CD4-positive, alpha-beta T cell treated with Interferon gamma for 1 hour (primary cell): ENCODE data around the gene COX6A2.

Experiments used
- DNase-seq: peaks from one replicate; pipeline ENCODE4 v3.0.0-alpha.2; 2020

Gene COX6A2

GRCh38 chr16:31428279-31428597 lies at the start of gene COX6A2:
Gene COX6A2, minus strand, starts transcription at chr16:31428360. Its CDS starts 35 bp downstream, at chr16:31428325.
- DNase-seq: no peak

DNA sequence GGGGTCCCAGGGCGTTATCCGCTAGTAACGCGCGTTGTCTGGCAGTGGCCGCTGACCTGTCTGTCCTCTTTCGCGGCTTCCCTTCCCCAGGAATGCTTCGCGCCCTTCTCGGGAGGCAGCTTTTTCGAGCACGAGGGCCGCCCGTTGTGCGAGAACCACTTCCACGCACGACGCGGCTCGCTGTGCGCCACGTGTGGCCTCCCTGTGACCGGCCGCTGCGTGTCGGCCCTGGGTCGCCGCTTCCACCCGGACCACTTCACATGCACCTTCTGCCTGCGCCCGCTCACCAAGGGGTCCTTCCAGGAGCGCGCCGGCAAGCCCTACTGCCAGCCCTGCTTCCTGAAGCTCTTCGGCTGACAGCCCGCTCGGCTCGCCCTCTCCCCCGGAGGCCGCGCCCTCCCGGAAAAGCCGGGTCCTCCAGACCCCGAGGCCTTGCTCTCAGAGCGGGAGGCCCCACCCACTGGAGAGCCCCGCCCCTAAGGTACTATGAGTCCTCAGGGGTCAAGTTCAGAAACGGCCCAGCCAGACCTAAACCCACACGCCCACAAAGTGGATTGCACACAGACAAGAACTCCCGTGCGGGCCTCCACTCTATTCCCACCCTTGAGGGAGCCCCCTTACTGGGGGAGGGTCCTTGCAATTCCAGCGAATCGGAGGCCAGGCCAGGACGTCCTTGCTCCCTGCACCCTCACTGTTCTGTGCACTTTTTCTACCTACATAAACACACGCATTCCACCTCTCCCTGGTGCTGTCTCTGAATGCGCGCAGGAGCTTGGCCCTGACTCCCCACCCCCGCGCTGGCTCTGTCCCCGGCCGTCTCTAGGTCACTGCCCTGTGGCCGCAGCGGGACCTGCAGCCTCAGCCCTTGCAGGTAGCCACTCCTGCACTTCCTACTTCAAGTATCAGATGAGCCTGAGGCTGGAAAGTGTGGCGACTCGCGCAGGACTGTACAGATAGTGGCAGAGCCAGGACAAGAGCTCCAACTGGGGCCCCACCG lies 49.4 kb upstream of the COX6A2 start:
- peak; percentile 24 for DNase-seq

- peak; percentile 87 for DNase-seq
Observed at GRCh38 chr16:31476303-31477219, 48.4 kb upstream of the COX6A2 start.

GRCh38 chr16:31475946-31476302 lies 47.8 kb upstream of the COX6A2 start:
- DNase-seq: peak; percentile 27

DNA sequence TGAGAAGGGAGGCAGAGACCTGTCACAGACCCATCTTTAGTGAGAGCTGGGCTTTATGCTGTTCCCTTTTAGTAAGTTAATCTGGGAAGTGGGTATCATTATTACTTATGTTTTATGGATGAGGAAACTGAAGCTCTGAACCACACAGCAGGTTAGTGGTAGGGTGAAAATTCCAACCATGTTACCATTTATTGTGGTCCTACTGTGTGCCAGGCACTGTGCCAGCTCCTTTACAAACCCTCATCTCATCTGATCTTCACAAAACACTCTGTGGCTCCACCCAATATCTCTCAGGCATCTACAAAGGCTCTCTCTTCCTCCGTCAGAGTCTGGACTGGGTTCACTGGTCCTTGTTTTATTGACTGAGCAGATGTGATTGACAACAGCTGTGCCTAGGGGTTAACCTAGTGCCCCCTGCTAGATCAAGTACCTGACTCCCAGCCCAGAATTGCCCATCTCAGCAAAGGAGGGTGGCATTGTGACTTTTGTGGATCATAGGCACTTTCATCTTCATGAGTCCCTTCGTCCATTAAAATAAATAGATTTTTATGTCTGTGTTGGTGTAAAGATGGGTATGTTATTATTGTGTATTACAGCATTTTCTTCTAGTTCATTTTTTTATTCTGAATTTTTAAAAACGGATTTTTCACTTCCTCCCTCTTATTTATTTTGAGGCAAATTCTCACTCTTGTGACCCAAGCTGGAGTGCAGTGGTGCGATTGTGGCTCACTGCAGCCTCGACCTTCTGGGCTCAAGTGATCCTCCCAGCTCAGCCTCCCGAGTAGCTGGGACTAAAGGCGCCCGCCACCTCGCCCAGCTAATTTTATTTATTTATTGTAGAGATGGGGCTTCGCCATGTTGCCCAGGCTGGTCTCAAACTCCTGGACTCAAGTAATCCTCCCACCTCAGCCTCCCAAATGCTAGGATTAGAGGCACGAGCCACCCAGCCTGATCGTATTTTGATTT lies 46.9 kb upstream of the COX6A2 start:
- no peak for DNase-seq

DNA sequence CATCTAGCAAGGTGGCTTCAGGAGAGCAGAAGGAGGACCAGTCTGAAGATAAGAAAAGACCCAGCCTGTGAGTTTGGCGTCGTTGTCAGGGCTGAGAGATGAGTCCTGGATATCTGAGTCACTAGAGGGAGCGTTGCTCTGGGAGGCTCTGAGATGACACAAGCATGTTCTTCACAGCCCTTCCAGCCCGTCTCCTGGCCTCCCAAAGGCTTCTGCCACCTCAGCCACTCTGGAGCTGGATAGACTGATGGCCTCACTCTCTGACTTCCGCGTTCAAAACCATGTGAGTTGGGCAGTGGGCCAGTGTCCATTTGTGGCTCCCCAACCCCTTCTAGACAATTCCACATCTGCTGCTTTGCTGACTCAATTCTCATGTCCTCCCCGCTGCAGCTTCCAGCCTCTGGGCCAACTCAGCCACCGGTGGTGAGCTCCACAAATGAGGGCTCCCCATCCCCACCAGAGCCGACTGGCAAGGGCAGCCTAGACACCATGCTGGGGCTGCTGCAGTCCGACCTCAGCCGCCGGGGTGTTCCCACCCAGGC lies 46.1 kb upstream of the COX6A2 start:
- DNase-seq: no peak

GRCh38 chr16:31473264-31473984 lies 45.3 kb upstream of the COX6A2 start:
- DNase-seq: no peak

DNA sequence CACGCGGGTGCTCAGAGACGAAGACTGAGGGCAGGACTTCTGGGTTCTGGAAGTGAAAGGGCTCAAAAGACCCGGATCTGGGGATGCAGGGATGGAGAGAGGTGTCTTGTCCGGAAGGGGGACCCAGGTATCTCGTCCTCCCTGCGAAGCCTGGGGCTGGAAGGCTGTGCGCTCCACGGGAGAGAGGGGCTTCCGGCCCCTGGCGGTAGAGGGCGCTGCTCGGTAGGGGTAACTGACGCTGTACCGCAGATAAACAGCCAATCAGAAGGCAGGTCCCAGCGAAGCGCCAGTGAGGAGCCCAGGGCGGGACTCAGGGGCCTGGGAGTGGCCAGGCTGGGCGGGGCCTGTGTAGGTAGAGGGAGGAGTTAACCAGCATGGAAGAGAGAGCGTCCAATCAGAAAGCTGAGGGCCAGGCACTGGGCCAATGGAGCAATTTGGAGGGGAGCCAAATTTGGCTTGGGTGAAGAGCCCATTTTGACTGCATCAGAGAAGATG lies 44.6 kb upstream of the COX6A2 start:
- peak; percentile 52 for DNase-seq

DNA sequence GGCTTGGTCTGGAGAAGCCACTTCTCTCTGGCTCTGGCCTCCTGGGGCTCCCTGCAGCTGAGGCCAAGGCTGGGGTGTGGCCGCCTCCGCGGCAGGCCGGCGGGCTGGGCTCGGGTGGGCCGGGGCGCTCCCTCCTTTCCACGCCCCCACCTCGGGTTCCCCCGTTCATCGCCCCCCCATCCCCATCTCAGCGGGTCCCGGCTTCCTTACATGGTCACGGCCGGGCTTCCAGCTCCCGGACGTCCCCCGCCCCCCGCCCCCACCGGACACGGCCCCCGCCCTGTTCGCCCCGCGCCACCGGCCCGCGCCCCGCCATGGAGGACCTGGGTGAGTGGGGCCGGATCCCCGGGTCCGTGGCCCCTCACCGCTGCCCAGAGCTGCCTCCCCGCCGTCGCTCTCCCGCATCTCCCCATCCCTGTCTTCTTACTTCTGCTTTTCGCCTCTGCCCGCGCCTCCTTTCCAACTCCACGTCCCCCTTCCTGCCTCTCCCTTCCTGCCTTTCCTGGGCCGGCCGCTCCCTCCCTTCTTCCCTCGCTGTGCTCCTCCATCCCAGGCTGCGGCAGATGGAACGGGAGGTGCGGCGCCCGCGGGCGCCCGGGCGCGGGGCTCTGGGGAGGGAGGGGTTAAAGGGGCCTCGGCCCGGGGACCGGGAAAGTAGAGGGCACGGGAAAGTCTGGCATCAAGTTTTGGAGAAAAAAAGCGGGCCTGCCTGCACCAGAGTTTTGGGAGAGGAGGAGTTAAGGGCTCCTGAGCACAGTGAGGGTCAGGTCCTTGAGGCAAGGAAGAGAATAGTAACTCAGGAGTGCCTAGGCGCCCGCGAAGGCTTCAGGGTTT lies 43.9 kb upstream of the COX6A2 start, which contains the start of gene TGFB1I1:
Gene TGFB1I1 (plus strand): TSS at position 278 of the 834 bp plus-strand sequence. CDS start 37 bp downstream, at position 315.
- no peak for DNase-seq

DNA sequence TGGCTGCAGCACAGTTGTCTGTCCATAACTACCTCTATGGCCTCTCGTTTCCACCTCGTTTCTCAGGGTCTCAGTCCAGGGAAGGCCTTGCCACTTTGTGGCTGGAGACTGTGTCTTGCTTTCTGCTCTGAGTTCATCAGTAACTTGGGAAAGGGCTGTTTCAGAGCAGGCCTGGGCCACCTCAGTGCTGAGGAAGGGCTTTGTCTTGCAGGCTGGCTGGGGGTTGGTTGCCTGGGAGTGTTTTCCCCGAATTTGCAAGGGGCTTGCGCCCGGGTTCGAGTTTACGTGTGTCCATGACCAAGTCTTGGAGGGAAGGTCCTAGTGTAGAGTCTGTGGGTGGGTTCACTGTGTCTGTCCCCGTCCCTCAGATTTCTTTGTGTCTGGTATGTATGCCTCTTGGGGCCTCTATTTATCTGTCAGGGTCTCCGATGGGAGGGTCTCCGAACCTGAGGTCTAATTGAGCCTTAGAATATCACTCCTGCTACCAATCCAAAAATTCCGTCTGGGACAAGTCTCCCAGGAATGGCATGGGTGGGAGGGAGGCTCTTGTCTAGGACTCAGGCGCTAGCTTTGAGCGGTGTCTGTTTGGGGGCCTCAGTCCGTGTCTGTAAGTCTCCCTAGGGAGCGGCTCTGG lies 43.2 kb upstream of the COX6A2 start:
- no peak for DNase-seq

- DNase-seq: no peak
Observed at GRCh38 chr16:31470615-31471014, 42.5 kb upstream of the COX6A2 start.

DNA sequence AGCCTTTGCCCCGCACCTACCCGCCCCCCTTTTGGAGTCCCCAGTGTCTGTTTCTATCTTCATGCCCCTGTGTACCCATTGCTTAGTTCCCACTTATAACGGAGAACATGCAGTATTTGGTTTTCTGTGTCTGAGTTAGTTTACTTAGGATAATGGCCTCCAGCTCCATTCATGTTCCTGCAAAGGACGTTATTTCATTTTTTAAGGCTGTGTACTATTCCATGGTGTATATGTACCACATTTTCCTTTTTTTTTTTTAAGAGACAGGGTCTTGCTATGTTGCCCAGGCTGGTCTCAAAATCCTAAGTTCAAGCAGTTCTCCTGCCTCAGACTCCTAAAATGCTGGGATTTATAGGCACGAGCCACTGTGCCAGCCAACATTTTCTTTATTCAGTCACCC lies 39.7 kb upstream of the COX6A2 start:
- DNase-seq: no peak

DNA sequence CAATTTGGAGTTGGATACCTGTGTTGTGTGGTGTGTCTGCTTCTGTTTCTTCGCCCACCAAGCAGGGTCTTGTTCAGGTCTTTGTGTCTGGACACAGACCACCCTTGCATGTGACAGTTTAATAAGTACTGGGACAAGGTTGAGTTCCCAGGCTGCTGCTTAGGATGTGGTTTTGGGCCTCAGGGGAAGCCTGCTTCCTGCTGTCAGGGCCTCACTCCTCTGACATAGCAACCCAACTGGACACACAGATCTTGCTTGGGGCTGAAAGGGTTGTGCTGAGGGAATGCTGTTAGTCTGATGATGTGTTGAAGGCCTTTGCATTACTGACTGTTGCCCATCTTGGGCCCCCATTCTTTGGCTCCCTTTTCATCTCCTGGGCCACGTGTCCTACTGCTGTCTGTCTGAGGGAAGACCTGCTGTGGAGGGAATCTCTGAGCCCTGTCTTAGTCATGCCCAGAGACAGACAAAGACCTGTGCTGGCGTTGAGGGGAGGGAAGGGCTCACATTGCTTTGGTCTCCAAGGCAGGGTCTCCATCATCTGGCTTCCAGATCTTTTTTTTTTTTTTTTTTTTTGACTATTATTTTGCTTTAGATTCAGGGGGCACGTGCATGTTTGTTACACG lies 39.1 kb upstream of the COX6A2 start:
- no peak for DNase-seq

- DNase-seq: no peak
Observed at GRCh38 chr16:31466381-31466841, 38.3 kb upstream of the COX6A2 start.

DNA sequence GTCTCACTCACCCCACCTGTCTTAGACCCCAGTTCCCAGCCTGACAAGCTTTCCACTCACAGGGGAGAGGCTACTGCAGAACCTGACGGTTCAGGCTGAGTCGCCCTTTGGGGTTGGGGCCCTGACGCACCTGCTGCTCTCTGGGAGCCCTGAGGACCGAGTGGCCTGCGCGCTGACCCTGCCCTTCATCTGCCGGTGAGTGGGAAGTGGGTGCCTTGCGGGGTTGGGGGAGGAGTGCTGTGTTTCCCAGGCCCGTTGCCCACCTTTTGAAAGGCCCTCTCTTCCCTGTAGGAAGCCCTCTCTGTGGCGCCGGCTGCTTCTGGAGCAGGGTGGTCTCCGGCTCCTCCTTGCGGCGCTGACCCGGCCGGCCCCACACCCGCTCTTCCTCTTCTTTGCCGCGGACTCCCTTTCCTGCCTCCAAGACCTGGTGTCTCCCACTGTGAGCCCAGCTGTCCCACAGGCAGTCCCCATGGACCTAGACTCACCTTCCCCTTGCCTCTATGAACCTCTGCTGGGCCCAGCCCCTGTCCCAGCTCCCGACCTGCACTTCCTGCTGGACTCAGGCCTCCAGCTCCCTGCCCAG lies 37.7 kb upstream of the COX6A2 start:
- no peak for DNase-seq

- DNase-seq: no peak
Observed at GRCh38 chr16:31464781-31465260, 36.7 kb upstream of the COX6A2 start.

- no peak for DNase-seq
Observed at GRCh38 chr16:31464348-31464769, 36.2 kb upstream of the COX6A2 start.
